A549 (cell line): ENCODE measurements around the gene SIK3. TPM values are rescaled to one million over a fixed set of nuclear protein-coding genes. Genes with fewer than 3 reads are reported as not detected.

ENCODE experiments used
- ATAC-seq, 2 experiments: fragments of 200-7000 bp in 1 of 2; fragments of >200 bp in 1 of 2; cut with Nextera tagmentation in 1 of 2; cut with Tn5 transposase in 1 of 2; 3 replicates each; pipeline versions ENCODE4 v1.8.0 to v1.9.1; 2018 to 2020; ENCODE audit warnings: mild to moderate bottlenecking in 1 of 2, moderate library complexity in 1 of 2
- CTCF ChIA-PET: fragments of 300-600 bp; sonication (Branson Sonifier 250); formaldehyde crosslinking; extraction: SDS; loops from one replicate; lab custom pipeline; 2021; ENCODE audit warnings: antibody characterized with exemption, inconsistent platforms; lab: Yijun Ruan, JAX
- POLR2A ChIA-PET: fragments of 350-600 bp; formaldehyde crosslinking; extraction: SDS; loops from one replicate; lab custom pipeline; 2021; ENCODE audit warnings: antibody characterized with exemption, inconsistent platforms; lab: Yijun Ruan, JAX
- DNase-seq, 2 experiments: peaks; one replicate each; pipeline versions ENCODE4 v3.0.0 to v3.0.0-alpha.2; 2011 to 2016; ENCODE audit warnings: low read depth in 1 of 2, low spot score in 1 of 2
- FAIRE-seq: peaks from 2 replicates; lab custom pipeline; 2011; peaks lifted over from hg19 to GRCh38; lab: Jason Lieb, UNC
- H3K27ac ChIP-seq, 2 experiments: fragments of >200 bp; sonication (Bioruptor Twin); formaldehyde crosslinking; 3 replicates each; pipeline ENCODE4 v1.5.1; 2016 to 2017
- H3K4me1 ChIP-seq: fragments of >200 bp; sonication (Bioruptor Twin); formaldehyde crosslinking; 3 replicates; pipeline ENCODE4 v1.6.1; 2016
- H3K4me2 ChIP-seq: fragments of >200 bp; sonication (Bioruptor Twin); formaldehyde crosslinking; 3 replicates; pipeline ENCODE4 v1.6.1; 2016
- H3K4me3 ChIP-seq: fragments of >200 bp; sonication (Bioruptor Twin); formaldehyde crosslinking; 3 replicates; pipeline ENCODE4 v1.5.1; 2016
- H3K9me3 ChIP-seq: fragments of >200 bp; sonication (Bioruptor Twin); formaldehyde crosslinking; 3 replicates; pipeline ENCODE4 v1.6.1; 2016
- BHLHE40 ChIP-seq: IDR thresholded peaks from 2 replicates; pipeline ENCODE4 v1.6.1; 2012; ENCODE audit warnings: low read depth, low read length, inconsistent platforms
- CBX2 ChIP-seq: fragments of 200-600 bp; sonication (generic); IDR thresholded peaks from 2 replicates; pipeline ENCODE4 v1.6.1; 2016; ENCODE audit warnings: low read depth, mild to moderate bottlenecking, borderline replicate concordance
- CBX8 ChIP-seq: fragments of 200-600 bp; sonication (generic); IDR thresholded peaks from 2 replicates; pipeline ENCODE4 v1.6.1; 2016
- CEBPB ChIP-seq, 2 experiments: fragments of >200 bp in 1 of 2; sonication (Bioruptor Twin) in 1 of 2; formaldehyde crosslinking in 1 of 2; IDR thresholded peaks; 2 replicates each; pipeline ENCODE4 v1.6.1; 2012 to 2016
- CHD4 ChIP-seq: fragments of 200-600 bp; sonication (generic); IDR thresholded peaks from 2 replicates; pipeline ENCODE4 v1.6.1; 2016; ENCODE audit warnings: antibody characterized with exemption, mild to moderate bottlenecking, borderline replicate concordance
- FOXS1 ChIP-seq: fragments of 250-450 bp; sonication (Bioruptor Pico); IDR thresholded peaks from 2 replicates; pipeline ENCODE4 v1.5.0; 2020; ENCODE audit warnings: mild to moderate bottlenecking, moderate library complexity
- HES2 ChIP-seq: fragments of >200 bp; sonication (Bioruptor Twin); formaldehyde crosslinking; IDR thresholded peaks from 2 replicates; pipeline ENCODE4 v1.6.1; 2016
- HOXB5 ChIP-seq: fragments of 250-450 bp; sonication (Bioruptor Pico); IDR thresholded peaks from 2 replicates; pipeline ENCODE4 v1.5.0; 2020; ENCODE audit warnings: mild to moderate bottlenecking, moderate library complexity
- MAZ ChIP-seq: fragments of 150-350 bp; IDR thresholded peaks from 2 replicates; pipeline ENCODE4 v1.6.1; 2014; ENCODE audit warnings: antibody characterized with exemption, low read depth, low read length, borderline replicate concordance
- MYC ChIP-seq: IDR thresholded peaks from 2 replicates; pipeline ENCODE4 v1.6.1; 2012; ENCODE audit warnings: mild to moderate bottlenecking, inconsistent platforms, low read length, improper control_type of control experiment, borderline replicate concordance
- PHF8 ChIP-seq: fragments of 200-600 bp; sonication (generic); IDR thresholded peaks from 2 replicates; pipeline ENCODE4 v1.6.1; 2016; ENCODE audit warnings: low read depth, mild to moderate bottlenecking, antibody characterized with exemption, moderate library complexity, borderline replicate concordance
- POLR2AphosphoS2 ChIP-seq: conservative IDR thresholded peaks from 2 replicates; pipeline ENCODE4 v1.6.1; 2012; ENCODE audit warnings: low read length, improper control_type of control experiment, inconsistent platforms
- RAD21 ChIP-seq, 2 experiments: fragments of >200 bp in 1 of 2; sonication (Bioruptor Twin) in 1 of 2; formaldehyde crosslinking in 1 of 2; IDR thresholded peaks in 1 of 2; conservative IDR thresholded peaks in 1 of 2; 2 replicates in 1 of 2; 3 replicates in 1 of 2; pipeline ENCODE4 v1.6.1; 2012 to 2018; ENCODE audit warnings: inconsistent platforms in 1 of 2
- RCOR1 ChIP-seq: fragments of 150-350 bp; IDR thresholded peaks from 2 replicates; pipeline ENCODE4 v1.6.1; 2014; ENCODE audit warnings: antibody characterized with exemption, low read length, low read depth
- REST ChIP-seq: fragments of 200-600 bp; sonication (generic); IDR thresholded peaks from 2 replicates; pipeline ENCODE4 v1.6.1; 2016; ENCODE audit warnings: antibody characterized with exemption, mild to moderate bottlenecking, moderate library complexity
- RFX5 ChIP-seq: fragments of 450-650 bp; IDR thresholded peaks from 2 replicates; pipeline ENCODE4 v1.7.1; 2014; ENCODE audit warnings: antibody characterized with exemption, mild to moderate bottlenecking, moderate library complexity
- SMC3 ChIP-seq: fragments of >200 bp; sonication (Bioruptor Twin); formaldehyde crosslinking; IDR thresholded peaks from 3 replicates; pipeline ENCODE4 v1.6.1; 2018; ENCODE audit warnings: inconsistent platforms
- ZSCAN20 ChIP-seq: fragments of 250-450 bp; sonication (Bioruptor Pico); IDR thresholded peaks from 2 replicates; pipeline ENCODE4 v1.8.0; 2022; ENCODE audit warnings: mild to moderate bottlenecking, moderate library complexity
- WGBS: methylation state at CpG from one replicate; pipeline ENCODE4 v1.1.6; 2017; ENCODE audit errors: missing lambda C conversion rate; 5-methylcytosine and 5-hydroxymethylcytosine counted together
- polyA plus RNA-seq, 4 experiments: library from polyadenylated mRNA; depleted of rRNA in 3 of 4; stranded (reverse); fragments of >200 nt; fragmentation: RNase III in 1 of 4; extraction: RNeasy Plus Mini Kit Qiagen cat#74134 plus additional on column Dnase treatment in 1 of 4; gene quantifications; 2 replicates in 3 of 4; 3 replicates in 1 of 4; pipeline ENCODE4 v1.2.3, GENCODE V29; 2011 to 2017
- TF ChIP-seq, protein P1 (sequence below): fragments of 150-350 bp; IDR thresholded peaks from 2 replicates; pipeline ENCODE4 v1.6.1; 2014; ENCODE audit warnings: low read depth, mild to moderate bottlenecking, low read length
- TF ChIP-seq, protein P2 (sequence below): IDR thresholded peaks from 2 replicates; pipeline ENCODE4 v1.6.1; 2012

The SIK3 gene
- polyA plus RNA-seq, 2 of the 4 experiments (the other 2 are of a cell fraction): 8.2 to 9.0 TPM

DNA sequence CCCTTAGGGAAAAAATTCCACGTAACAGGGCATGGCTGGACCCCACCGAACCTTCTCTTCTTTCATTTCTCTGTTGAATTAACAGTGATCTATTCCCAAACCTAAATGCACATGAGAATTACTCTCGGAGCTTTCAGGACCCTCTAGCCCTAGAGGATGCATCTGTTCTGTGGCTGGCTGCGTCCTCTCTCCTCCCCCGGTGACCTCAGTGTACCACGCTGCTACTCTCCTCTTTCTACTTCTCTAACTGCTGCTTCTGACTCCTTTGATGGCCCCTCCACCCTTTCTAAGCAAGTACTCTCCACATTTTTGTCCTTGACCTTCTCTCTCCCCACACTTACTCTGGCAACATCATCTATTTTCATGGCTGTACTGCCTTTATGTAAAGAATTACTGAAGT, 248.7 kb downstream of the SIK3 start:
- CTCF ChIA-PET: interaction anchor here (0.7 kb wide), 1 partner anchor 30 kb away, joined by 3 read pairs; no protein-coding TSS in a partner anchor
- POLR2A ChIA-PET: no interaction called here
- H3K27ac ChIP-seq: no peak overlapping the region
- TF ChIP-seq SMC3 (no peak), FOXS1 (CRISPR knock-in tag) (no peak), MYC (no peak), MAZ (no peak), RAD21 (conservative IDR thresholded peaks at IDR 0.05 in 1 of 2, IDR thresholded peaks at IDR 0.05 in 1 of 2) (no peak), POLR2AphosphoS2 (no peak), BHLHE40 (no peak)
- TF ChIP-seq, all 56 proteins: peak for 0
- 0 out of 3 replicates have a peak, but pooled peaks cover 5% of the 10 kb centered on the region for H3K4me1 ChIP-seq
- no peak overlapping the region for H3K4me2 ChIP-seq
- WGBS: 95% methylated on average over 6 of the region's 6 CpGs
- H3K9me3 ChIP-seq: no peaks in the 10 kb centered on the region
- no peak overlapping the region for H3K4me3 ChIP-seq
- FAIRE-seq (no peak), ATAC-seq (no peak), DNase-seq (no peak)

DNA sequence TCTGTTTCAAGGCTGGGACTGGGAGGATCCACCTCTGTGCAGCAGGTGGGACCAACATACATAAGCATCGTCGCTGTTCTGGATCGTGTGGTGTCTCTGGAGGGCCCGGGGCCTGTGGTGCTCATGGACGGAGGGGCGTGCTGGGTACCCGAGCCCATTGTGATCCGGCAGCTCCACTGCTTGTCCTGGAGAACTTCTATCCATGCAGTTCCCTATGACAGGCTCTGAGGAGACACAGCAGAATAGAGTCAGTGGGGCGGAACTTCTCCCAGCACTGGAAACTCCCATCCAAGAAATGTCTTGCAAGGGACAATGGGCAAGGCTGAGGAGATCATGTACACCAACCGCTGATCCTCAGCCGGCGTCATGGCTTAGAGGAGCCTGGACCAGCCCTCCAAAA, 249.2 kb downstream of the SIK3 start:
- WGBS: 89% methylated on average over 5 of the region's 12 CpGs
- ChIA-PET POLR2A (no interaction called here), CTCF (interaction anchor here (1.0 kb wide), 1 partner anchor 13 kb away, joined by 4 read pairs; no protein-coding TSS in a partner anchor)
- ATAC-seq (no peak), DNase-seq (no peak), FAIRE-seq (no peak)
- no peak overlapping the region for H3K27ac ChIP-seq
- H3K4me1 ChIP-seq: 0 out of 3 replicates have a peak, but pooled peaks cover 5% of the 10 kb centered on the region
- H3K4me2 ChIP-seq: no peak overlapping the region
- no peaks in the 10 kb centered on the region for H3K9me3 ChIP-seq
- TF ChIP-seq RFX5 (no peak), CHD4 (no peak), HOXB5 (CRISPR knock-in tag) (no peak), RCOR1 (no peak), CBX2 (no peak), CEBPB (IDR thresholded peaks at IDR 0.05) (no peak), BHLHE40 (no peak), CBX8 (no peak), ZSCAN20 (CRISPR knock-in tag) (no peak), PHF8 (no peak), HES2 (no peak), FOXS1 (CRISPR knock-in tag) (no peak), REST (no peak)
- TF ChIP-seq, protein P1, sequence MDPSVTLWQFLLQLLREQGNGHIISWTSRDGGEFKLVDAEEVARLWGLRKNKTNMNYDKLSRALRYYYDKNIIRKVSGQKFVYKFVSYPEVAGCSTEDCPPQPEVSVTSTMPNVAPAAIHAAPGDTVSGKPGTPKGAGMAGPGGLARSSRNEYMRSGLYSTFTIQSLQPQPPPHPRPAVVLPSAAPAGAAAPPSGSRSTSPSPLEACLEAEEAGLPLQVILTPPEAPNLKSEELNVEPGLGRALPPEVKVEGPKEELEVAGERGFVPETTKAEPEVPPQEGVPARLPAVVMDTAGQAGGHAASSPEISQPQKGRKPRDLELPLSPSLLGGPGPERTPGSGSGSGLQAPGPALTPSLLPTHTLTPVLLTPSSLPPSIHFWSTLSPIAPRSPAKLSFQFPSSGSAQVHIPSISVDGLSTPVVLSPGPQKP: no peak
- TF ChIP-seq, protein P2, sequence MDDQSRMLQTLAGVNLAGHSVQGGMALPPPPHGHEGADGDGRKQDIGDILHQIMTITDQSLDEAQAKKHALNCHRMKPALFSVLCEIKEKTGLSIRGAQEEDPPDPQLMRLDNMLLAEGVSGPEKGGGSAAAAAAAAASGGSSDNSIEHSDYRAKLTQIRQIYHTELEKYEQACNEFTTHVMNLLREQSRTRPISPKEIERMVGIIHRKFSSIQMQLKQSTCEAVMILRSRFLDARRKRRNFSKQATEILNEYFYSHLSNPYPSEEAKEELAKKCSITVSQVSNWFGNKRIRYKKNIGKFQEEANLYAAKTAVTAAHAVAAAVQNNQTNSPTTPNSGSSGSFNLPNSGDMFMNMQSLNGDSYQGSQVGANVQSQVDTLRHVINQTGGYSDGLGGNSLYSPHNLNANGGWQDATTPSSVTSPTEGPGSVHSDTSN: no peak
- H3K4me3 ChIP-seq: no peak overlapping the region
